G401 (cell line): ENCODE data around the gene TUBB4B. TPM values are rescaled to one million over a fixed set of nuclear protein-coding genes. Genes with fewer than 3 reads are reported as not detected.
"Not testable (repeated sequence)": the region's sequence is repeated elsewhere in the genome, so short reads cannot be mapped to it uniquely, and the experiment has no call there.

Experiments
- DNase-seq: peaks from one replicate; pipeline ENCODE4 v3.0.0-alpha.2; 2015; ENCODE audit warnings: low spot score
- in situ Hi-C: cut with HindIII; loops from 2 replicates; pipeline ENCODE4 v1.10.0; 2016; ENCODE audit warnings: low sequenced_read_pairs, mixed read lengths
- total RNA-seq: library from RNA; depleted of rRNA; stranded (reverse); fragments of >200 nt; shearing (Covaris generic); gene quantifications from 2 replicates; pipeline ENCODE4 v1.2.3, GENCODE V29; 2014

Gene TUBB4B
- total RNA-seq, 1 experiment from 2014 or later, result 1,012 TPM

DNA sequence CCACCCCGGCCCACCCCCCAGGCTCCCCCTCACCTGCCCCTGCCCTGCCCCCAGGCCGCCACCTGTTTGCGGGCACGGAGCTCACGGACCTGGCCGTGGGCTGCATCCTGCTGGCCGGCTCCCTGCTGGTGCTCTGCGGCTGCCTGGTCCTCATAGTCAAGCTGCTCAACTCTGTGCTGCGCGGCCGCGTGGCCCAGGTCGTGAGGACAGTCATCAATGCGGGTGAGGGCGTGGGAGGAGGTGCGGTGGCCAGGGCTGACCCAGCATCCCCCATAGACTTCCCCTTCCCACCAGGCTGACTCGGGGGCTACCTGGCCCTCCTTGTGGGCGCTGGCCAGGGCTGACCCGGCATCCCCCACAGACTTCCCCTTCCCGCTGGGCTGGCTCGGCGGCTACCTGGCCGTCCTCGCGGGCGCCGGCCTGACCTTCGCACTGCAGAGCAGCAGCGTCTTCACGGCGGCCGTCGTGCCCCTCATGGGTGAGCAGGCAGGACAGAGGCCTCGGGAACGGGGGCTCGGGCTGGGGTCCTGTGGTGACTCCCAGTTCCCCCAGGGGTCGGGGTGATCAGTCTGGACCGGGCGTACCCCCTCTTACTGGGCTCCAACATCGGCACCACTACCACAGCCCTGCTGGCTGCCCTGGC is 6.9 kb upstream of the TUBB4B start:
- in situ Hi-C loops, result no loop called here
- no peak for DNase-seq

DNA sequence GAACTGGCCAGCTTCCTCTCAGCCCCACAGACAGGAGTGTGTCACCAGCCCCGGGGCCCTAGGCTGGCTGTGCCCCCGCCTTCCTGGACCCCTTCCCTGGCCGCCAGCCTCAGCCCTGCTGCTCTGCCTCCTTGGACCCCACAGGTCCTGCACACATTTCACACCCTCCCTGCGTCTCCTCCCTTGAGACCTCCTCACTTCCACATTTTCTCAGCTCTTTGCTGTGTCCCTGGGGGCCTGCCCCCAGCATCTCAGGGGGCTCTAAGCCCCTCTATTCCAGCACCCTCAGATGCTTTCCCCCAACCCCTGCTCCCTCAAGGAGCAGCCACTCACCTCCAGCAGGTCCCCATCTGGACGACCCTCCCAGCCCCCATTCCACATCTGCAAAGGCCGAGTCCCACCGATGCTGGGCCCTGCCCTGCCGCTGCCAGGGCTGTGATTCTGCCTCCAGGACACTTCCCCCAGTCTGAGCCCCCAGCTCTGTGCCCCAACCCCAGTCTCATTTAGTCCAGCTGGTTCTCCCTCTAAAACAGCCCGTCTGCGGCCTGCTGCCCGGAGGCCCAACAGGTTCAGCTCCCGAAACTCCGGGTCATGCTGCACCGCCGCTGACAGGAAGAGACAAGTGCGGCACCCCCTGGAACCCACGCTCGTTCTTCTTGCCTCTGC is 6.2 kb upstream of the TUBB4B start:
- in situ Hi-C loops, result no loop called here
- DNase-seq, result no peak

DNA sequence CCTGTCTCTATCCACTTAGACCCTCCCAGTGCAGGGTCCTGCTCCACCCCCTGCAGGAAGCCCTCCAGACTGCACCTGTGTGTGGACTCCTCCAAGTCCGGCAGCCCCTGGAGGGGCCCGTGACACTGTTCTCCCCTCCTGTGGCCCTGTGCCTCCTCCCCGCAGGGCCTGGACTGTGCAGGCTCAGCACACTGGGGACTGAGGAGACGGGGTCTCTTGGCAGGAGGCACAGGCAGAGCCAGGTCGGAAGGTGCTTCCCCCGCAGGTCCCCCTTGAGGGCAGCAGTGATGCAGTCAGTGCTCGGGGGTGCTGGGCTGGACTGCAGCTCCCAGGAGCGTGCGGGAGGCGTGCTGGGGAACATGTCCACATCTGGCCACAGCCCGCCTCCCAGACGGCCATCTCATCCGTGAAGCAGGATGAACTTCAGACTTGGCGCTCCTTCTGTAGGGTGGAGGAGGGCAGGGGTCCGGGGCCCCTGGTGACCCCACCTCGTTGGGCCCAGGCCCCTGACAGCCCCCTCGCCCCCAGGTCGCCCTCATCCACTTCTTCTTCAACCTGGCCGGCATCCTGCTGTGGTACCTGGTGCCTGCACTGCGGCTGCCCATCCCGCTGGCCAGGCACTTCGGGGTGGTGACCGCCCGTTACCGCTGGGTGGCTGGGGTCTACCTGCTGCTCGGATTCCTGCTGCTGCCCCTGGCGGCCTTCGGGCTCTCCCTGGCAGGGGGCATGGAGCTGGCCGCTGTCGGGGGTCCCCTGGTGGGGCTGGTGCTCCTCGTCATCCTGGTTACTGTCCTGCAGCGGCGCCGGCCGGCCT is 5.5 kb upstream of the TUBB4B start:
- DNase-seq, result no peak
- in situ Hi-C loops, result no loop called here

- peak; percentile 73 for DNase-seq
- in situ Hi-C loops, result no loop called here
Observed at GRCh38 chr9:137236238-137236935, 4.7 kb upstream of the TUBB4B start.

GRCh38 chr9:137236936-137237421 is 4.1 kb upstream of the TUBB4B start:
- in situ Hi-C loops, result no loop called here
- no peak for DNase-seq

- no peak for DNase-seq
- in situ Hi-C loops, result no loop called here
Observed at GRCh38 chr9:137237759-137238726, 3.0 kb upstream of the TUBB4B start.

DNA sequence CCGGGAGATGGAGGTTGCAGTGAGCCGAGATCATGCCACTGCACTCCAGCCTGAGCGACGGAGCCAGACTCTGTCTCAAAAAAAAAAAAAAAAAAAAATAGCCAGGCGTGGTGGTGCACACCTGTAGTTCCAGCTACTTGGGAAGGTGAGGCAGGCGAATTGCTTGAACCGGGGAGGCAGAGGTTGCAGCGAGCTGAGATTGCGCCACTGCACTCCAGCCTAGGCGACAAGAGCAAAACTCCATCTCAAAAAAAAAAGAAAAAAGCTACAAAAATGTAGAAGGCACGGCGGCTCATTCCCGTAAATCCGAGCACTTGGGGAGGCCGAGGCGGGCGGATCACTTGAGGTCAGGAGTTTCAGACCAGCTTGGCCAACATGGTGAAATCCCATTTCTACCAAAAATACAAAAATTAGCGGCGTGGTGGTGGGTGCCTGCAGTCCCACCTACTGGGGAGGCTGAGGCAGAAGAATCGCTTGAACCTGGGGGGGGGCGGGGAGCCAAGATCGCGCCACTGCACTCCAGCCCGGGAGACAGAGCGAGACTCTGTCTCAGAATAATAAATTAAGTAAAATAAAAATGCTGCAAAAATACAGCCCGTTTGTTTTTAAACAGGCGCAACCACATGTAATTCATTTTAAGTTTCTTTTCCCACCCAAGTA is 1.4 kb upstream of the TUBB4B start:
- in situ Hi-C loops, DNase-seq: not testable (repeated sequence)

DNA sequence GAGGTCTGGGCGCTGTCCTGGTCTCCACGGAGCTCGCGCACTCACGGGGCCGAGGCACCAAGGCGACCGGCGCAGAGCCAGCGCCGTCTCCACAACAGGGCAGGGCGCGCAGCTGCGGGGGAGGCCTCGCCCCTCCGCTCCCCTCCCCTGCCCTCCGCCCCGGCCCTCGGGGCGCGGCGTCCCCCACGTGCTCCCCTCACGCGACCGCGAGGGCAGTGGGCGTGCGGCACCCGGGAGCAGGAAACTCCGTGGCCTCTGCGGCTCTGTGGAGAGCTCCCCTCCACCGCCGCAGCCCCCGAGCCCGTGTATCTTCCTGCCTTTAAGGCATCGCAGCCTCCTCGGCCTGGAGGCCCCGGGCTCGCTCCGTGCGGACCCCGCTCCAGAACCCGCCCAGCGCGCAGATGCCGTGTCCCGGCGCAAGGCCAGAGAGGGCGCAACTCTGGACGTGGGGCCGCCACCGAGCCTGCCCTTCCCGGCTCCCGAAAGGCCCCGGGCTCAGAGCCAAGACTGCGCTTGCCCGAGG is 708 bp upstream of the TUBB4B start:
- no peak for DNase-seq
- in situ Hi-C loops, result no loop called here

GRCh38 chr9:137241490-137242268 is 592 bp downstream of the TUBB4B start:
- DNase-seq, result no peak
- in situ Hi-C loops, result no loop called here

- no peak for DNase-seq
- in situ Hi-C loops, result no loop called here
Observed at GRCh38 chr9:137242269-137243203, 1.4 kb downstream of the TUBB4B start.

DNA sequence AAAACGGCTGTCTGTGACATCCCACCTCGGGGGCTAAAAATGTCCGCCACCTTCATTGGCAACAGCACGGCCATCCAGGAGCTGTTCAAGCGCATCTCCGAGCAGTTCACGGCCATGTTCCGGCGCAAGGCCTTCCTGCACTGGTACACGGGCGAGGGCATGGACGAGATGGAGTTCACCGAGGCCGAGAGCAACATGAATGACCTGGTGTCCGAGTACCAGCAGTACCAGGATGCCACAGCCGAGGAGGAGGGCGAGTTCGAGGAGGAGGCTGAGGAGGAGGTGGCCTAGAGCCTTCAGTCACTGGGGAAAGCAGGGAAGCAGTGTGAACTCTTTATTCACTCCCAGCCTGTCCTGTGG is 2.2 kb downstream of the TUBB4B start:
- DNase-seq, in situ Hi-C loops: not testable (repeated sequence)

GRCh38 chr9:137243626-137244485 is 2.8 kb downstream of the TUBB4B start:
- no peak for DNase-seq
- in situ Hi-C loops, result no loop called here

- in situ Hi-C loops, result no loop called here
- no peak for DNase-seq
Observed at GRCh38 chr9:137244486-137245449, 3.7 kb downstream of the TUBB4B start.
